ENCODE results near the gene UAP1L1.

DNA sequence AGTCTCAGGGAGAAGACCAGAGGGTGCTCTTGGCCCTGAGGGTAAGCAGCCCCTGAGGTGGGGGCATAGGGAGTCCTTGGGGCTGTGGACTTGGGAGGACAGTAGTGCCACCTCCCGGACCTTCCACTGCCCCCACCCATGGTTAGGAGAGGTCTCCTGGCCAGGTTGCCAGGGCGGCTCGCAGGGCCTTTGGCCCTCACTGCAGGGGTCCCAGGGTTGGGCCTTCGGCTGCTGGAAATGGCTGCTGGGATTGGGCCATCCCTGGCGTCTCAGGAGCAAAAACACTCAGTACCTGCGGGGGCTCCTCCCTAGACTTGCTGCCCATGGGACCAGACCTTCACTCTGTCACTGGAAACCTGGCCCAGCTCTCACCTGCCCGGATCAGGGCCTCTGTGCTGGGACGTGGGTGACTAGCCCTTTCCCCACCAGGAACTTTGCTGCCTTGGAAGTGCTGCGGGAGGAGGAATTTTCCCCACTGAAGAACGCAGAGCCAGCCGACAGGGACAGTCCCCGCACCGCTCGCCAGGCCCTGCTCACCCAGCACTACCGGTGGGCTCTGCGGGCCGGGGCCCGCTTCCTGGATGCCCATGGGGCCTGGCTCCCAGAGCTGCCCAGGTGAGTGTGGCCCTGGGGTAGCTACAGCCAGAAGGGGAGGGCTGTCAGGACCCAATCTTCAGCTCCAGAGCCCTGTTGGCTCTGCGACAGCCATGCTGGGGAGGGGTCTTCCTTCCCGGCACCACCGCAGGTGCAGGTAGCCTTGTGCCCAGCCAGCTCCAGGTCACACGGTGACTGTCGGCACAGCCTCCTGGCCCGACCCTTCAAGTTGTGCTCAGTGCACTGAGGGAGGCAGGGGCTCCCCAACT, 3.2 kb downstream of the UAP1L1 start:
- TF ChIP-seq, protein P1, sequence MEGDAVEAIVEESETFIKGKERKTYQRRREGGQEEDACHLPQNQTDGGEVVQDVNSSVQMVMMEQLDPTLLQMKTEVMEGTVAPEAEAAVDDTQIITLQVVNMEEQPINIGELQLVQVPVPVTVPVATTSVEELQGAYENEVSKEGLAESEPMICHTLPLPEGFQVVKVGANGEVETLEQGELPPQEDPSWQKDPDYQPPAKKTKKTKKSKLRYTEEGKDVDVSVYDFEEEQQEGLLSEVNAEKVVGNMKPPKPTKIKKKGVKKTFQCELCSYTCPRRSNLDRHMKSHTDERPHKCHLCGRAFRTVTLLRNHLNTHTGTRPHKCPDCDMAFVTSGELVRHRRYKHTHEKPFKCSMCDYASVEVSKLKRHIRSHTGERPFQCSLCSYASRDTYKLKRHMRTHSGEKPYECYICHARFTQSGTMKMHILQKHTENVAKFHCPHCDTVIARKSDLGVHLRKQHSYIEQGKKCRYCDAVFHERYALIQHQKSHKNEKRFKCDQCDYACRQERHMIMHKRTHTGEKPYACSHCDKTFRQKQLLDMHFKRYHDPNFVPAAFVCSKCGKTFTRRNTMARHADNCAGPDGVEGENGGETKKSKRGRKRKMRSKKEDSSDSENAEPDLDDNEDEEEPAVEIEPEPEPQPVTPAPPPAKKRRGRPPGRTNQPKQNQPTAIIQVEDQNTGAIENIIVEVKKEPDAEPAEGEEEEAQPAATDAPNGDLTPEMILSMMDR (IDR thresholded peaks at IDR 0.05; ENCODE audit: insufficient read depth, low read length) = no peak
- TF ChIP-seq GABPA (IDR thresholded peaks at IDR 0.05; ENCODE audit: low read depth) (no peak), POLR2AphosphoS5 (IDR thresholded peaks at IDR 0.05; ENCODE audit: low read depth) (no peak)
- TF ChIP-seq, protein P2, sequence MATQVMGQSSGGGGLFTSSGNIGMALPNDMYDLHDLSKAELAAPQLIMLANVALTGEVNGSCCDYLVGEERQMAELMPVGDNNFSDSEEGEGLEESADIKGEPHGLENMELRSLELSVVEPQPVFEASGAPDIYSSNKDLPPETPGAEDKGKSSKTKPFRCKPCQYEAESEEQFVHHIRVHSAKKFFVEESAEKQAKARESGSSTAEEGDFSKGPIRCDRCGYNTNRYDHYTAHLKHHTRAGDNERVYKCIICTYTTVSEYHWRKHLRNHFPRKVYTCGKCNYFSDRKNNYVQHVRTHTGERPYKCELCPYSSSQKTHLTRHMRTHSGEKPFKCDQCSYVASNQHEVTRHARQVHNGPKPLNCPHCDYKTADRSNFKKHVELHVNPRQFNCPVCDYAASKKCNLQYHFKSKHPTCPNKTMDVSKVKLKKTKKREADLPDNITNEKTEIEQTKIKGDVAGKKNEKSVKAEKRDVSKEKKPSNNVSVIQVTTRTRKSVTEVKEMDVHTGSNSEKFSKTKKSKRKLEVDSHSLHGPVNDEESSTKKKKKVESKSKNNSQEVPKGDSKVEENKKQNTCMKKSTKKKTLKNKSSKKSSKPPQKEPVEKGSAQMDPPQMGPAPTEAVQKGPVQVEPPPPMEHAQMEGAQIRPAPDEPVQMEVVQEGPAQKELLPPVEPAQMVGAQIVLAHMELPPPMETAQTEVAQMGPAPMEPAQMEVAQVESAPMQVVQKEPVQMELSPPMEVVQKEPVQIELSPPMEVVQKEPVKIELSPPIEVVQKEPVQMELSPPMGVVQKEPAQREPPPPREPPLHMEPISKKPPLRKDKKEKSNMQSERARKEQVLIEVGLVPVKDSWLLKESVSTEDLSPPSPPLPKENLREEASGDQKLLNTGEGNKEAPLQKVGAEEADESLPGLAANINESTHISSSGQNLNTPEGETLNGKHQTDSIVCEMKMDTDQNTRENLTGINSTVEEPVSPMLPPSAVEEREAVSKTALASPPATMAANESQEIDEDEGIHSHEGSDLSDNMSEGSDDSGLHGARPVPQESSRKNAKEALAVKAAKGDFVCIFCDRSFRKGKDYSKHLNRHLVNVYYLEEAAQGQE (IDR thresholded peaks at IDR 0.05; ENCODE audit: insufficient replicate concordance, low read depth) = no peak

Measured in HL-60 (cell line).